H1 (cell line): Measurements from ENCODE around the gene NKAIN2. TPM values are rescaled to one million over a fixed set of nuclear protein-coding genes. Genes with fewer than 3 reads are reported as not detected.

Source experiments
- CTCF ChIA-PET: fragments of 300-600 bp; sonication (Branson Sonifier 250); formaldehyde crosslinking; loops from one replicate; lab custom pipeline; 2021; ENCODE audit not compliant: partially characterized antibody; lab: Charles Lee
- POLR2A ChIA-PET: fragments of 300-600 bp; sonication (Branson Sonifier 250); formaldehyde crosslinking; loops from one replicate; lab custom pipeline; 2021; ENCODE audit warnings: inconsistent platforms; ENCODE audit not compliant: partially characterized antibody; lab: Charles Lee
- DNase-seq, 2 experiments: peaks; one replicate each; pipeline versions ENCODE4 v3.0.0 to v3.0.0-alpha.2; 2010 to 2022; ENCODE audit warnings: low spot score in 2 of 2, low read depth in 1 of 2, mixed read lengths in 1 of 2
- FAIRE-seq: peaks from 2 replicates; lab custom pipeline; 2011; peaks lifted over from hg19 to GRCh38; lab: Jason Lieb, UNC
- H2AFZ ChIP-seq: 2 replicates; pipeline ENCODE4 v1.8.1; 2012; ENCODE audit warnings: low read length, inconsistent platforms
- H2AK5ac ChIP-seq: 2 replicates; pipeline ENCODE4 v1.6.1; 2013; ENCODE audit warnings: low read depth, low read length
- H2BK120ac ChIP-seq: replicated peaks from 2 replicates; pipeline ENCODE3; 2013; ENCODE audit warnings: low read depth, low read length, inconsistent platforms
- H2BK12ac ChIP-seq: 2 replicates; pipeline ENCODE4 v1.6.1; 2013; ENCODE audit warnings: low read depth, low read length
- H2BK15ac ChIP-seq: 2 replicates; pipeline ENCODE4 v1.6.1; 2013; ENCODE audit warnings: low read length
- H2BK20ac ChIP-seq: 2 replicates; pipeline ENCODE4 v1.6.1; 2013; ENCODE audit warnings: low read length
- H2BK5ac ChIP-seq: 2 replicates; pipeline ENCODE4 v1.6.1; 2013; ENCODE audit warnings: low read depth, low read length
- H3K14ac ChIP-seq: 2 replicates; pipeline ENCODE4 v1.6.1; 2013; ENCODE audit warnings: inconsistent platforms; ENCODE audit not compliant: insufficient read length
- H3K18ac ChIP-seq: 2 replicates; pipeline ENCODE4 v1.6.1; 2013; ENCODE audit warnings: low read length; ENCODE audit errors: extremely low read depth
- H3K23ac ChIP-seq: 2 replicates; pipeline ENCODE4 v1.6.1; 2013; ENCODE audit warnings: inconsistent platforms; ENCODE audit not compliant: insufficient read length
- H3K23me2 ChIP-seq: 2 replicates; pipeline ENCODE4 v1.6.1; 2013; ENCODE audit warnings: low read depth, low read length
- H3K27ac ChIP-seq: 2 replicates; pipeline ENCODE4 v1.6.1; 2011; ENCODE audit warnings: low read depth, low read length, inconsistent platforms
- H3K27me3 ChIP-seq, 4 experiments: replicated peaks in 1 of 4; 1 replicate in 1 of 4; 2 replicates in 3 of 4; pipeline versions ENCODE4 v1.6.1 to v1.8.1; 2011 to 2013; ENCODE audit warnings: low read length in 3 of 4, mild to moderate bottlenecking in 3 of 4, inconsistent platforms in 2 of 4, mixed read lengths in 2 of 4, moderate library complexity in 1 of 4; ENCODE audit not compliant: control insufficient read depth in 3 of 4, insufficient read depth in 3 of 4; ENCODE audit errors: extremely low read depth in 1 of 4
- H3K36me3 ChIP-seq, 4 experiments: 2 replicates each; pipeline versions ENCODE4 v1.6.1 to v1.8.1; 2011 to 2013; ENCODE audit warnings: mild to moderate bottlenecking in 4 of 4, low read length in 3 of 4, moderate library complexity in 2 of 4, control low read depth in 1 of 4, inconsistent platforms in 1 of 4; ENCODE audit not compliant: insufficient read depth in 4 of 4, control insufficient read depth in 2 of 4
- H3K4ac ChIP-seq: replicated peaks from 2 replicates; pipeline ENCODE3; 2013; ENCODE audit warnings: low read length, low read depth, mixed read lengths, inconsistent platforms; ENCODE audit not compliant: insufficient read length
- H3K4me1 ChIP-seq, 4 experiments: replicated peaks in 1 of 4; 1 replicate in 1 of 4; 2 replicates in 3 of 4; pipeline versions ENCODE4 v1.6.1 to v1.8.1; 2011 to 2013; ENCODE audit warnings: low read length in 3 of 4, inconsistent platforms in 2 of 4, mixed read lengths in 1 of 4; ENCODE audit not compliant: insufficient read depth in 4 of 4, control insufficient read depth in 3 of 4
- H3K4me2 ChIP-seq, 2 experiments: 2 replicates each; pipeline versions ENCODE4 v1.6.1 to v1.8.1; 2011 to 2013; ENCODE audit warnings: low read depth in 2 of 2, low read length in 2 of 2, control low read depth in 1 of 2, inconsistent platforms in 1 of 2, mild to moderate bottlenecking in 1 of 2; ENCODE audit not compliant: insufficient read depth in 1 of 2
- H3K4me3 ChIP-seq, 4 experiments: fragments of 200-600, 300-600 bp in 1 of 4; sonication (generic), shearing (Covaris generic), sonication (Bioruptor Twin) in 1 of 4; 2 replicates each; pipeline versions ENCODE4 v1.5.1 to v1.8.1; 2011 to 2016; ENCODE audit warnings: low read length in 4 of 4, low read depth in 3 of 4, control low read depth in 2 of 4, inconsistent platforms in 2 of 4, mild to moderate bottlenecking in 2 of 4, mixed read lengths in 1 of 4, moderate library complexity in 1 of 4; ENCODE audit not compliant: insufficient read depth in 2 of 4; ENCODE audit errors: extremely low read depth in 1 of 4
- H3K56ac ChIP-seq: replicated peaks from 2 replicates; pipeline ENCODE3; 2013; ENCODE audit warnings: low read depth, mild to moderate bottlenecking, mixed read lengths, low read length, inconsistent platforms; ENCODE audit not compliant: insufficient read length
- H3K79me1 ChIP-seq: 2 replicates; pipeline ENCODE4 v1.6.1; 2013; ENCODE audit warnings: low read depth, low read length, control low read depth
- H3K79me2 ChIP-seq, 2 experiments: 2 replicates each; pipeline versions ENCODE4 v1.6.1 to v1.8.1; 2012 to 2013; ENCODE audit warnings: low read length in 2 of 2, mild to moderate bottlenecking in 2 of 2, inconsistent platforms in 1 of 2; ENCODE audit not compliant: insufficient read depth in 2 of 2, control insufficient read depth in 1 of 2
- H3K9ac ChIP-seq, 4 experiments: replicated peaks in 1 of 4; 1 replicate in 1 of 4; 2 replicates in 3 of 4; pipeline versions ENCODE4 v1.6.1 to v1.8.1; 2011 to 2013; ENCODE audit warnings: low read depth in 3 of 4, low read length in 3 of 4, control low read depth in 2 of 4, mild to moderate bottlenecking in 2 of 4, moderate library complexity in 2 of 4, inconsistent platforms in 1 of 4; ENCODE audit errors: extremely low read depth in 1 of 4
- H3K9me3 ChIP-seq, 2 experiments: 2 replicates each; pipeline versions ENCODE4 v1.6.1 to v1.8.1; 2012 to 2013; ENCODE audit warnings: mild to moderate bottlenecking in 2 of 2, moderate library complexity in 2 of 2, control low read depth in 1 of 2, inconsistent platforms in 1 of 2, low read depth in 1 of 2, low read length in 1 of 2, mixed read lengths in 1 of 2; ENCODE audit not compliant: insufficient read depth in 2 of 2
- H4K20me1 ChIP-seq, 2 experiments: replicated peaks in 1 of 2; 2 replicates each; pipeline versions ENCODE3 to v1.8.1; 2011 to 2013; ENCODE audit warnings: inconsistent platforms in 2 of 2, low read length in 2 of 2, mild to moderate bottlenecking in 1 of 2; ENCODE audit not compliant: insufficient read depth in 2 of 2, control insufficient read depth in 1 of 2
- H4K5ac ChIP-seq: 2 replicates; pipeline ENCODE4 v1.6.1; 2013; ENCODE audit warnings: low read length, low read depth, mixed read lengths, inconsistent platforms; ENCODE audit not compliant: insufficient read length
- H4K8ac ChIP-seq: 2 replicates; pipeline ENCODE4 v1.8.0; 2013; ENCODE audit warnings: mild to moderate bottlenecking, moderate library complexity, low read length, inconsistent platforms; ENCODE audit not compliant: insufficient read depth; ENCODE audit errors: extremely low read depth
- H4K91ac ChIP-seq: replicated peaks from 2 replicates; pipeline ENCODE3; 2013; ENCODE audit warnings: low read length, mixed read lengths, inconsistent platforms; ENCODE audit not compliant: insufficient read length
- NANOG ChIP-seq: IDR thresholded peaks from 2 replicates; pipeline ENCODE4 v1.6.1; 2011; ENCODE audit warnings: low read length, low read depth, mild to moderate bottlenecking, inconsistent platforms; ENCODE audit not compliant: insufficient read depth, poor library complexity, severe bottlenecking
- WGBS, 2 experiments: shearing (Covaris generic) in 1 of 2; methylation state at CpG; one replicate each; pipeline versions ENCODE4 v1.1.6 to v1.1.7; 2013 to 2015; ENCODE audit warnings: low lambda C conversion rate in 2 of 2, mixed read lengths in 2 of 2, inconsistent platforms in 1 of 2, low coverage in 1 of 2, missing lambda C conversion rate in 1 of 2; ENCODE audit not compliant: insufficient replicate concordance in 2 of 2, insufficient coverage in 1 of 2, insufficient read length in 1 of 2; ENCODE audit errors: extremely low coverage in 1 of 2, missing lambda C conversion rate in 1 of 2; 5-methylcytosine and 5-hydroxymethylcytosine counted together
- polyA plus RNA-seq, 7 experiments: library from polyadenylated mRNA; depleted of rRNA in 3 of 7; stranded (reverse) in 5 of 7; unstranded in 2 of 7; fragments of >200 nt in 5 of 7; fragments of 200-250 nt in 2 of 7; gene quantifications; 1 replicate in 5 of 7; 2 replicates in 1 of 7; 4 replicates in 1 of 7; pipeline versions ENCODE4 v1.2.1 to v1.2.3, GENCODE V29; 2011 to 2013; ENCODE audit warnings: missing spikeins in 2 of 7, mixed read lengths in 2 of 7
- total RNA-seq: library from RNA; stranded (reverse); fragmentation: NEBNext Ultra II Directional; extraction: Animal tissue kit (Norgen Biotek cat#: 25700); gene quantifications from 2 replicates; pipeline ENCODE4 v1.2.1, GENCODE V29; 2021
- TF ChIP-seq, protein P1 (sequence below): IDR thresholded peaks from 2 replicates; pipeline ENCODE4 v1.6.1; 2011; ENCODE audit warnings: low read length, improper control_type of control experiment

The NKAIN2 gene
- total and polyA plus RNA-seq, 2 of the 8 experiments (the other 6 are each of a cell fraction or from before 2014, with no cell fraction given) = 0.20 to 0.34 TPM

DNA sequence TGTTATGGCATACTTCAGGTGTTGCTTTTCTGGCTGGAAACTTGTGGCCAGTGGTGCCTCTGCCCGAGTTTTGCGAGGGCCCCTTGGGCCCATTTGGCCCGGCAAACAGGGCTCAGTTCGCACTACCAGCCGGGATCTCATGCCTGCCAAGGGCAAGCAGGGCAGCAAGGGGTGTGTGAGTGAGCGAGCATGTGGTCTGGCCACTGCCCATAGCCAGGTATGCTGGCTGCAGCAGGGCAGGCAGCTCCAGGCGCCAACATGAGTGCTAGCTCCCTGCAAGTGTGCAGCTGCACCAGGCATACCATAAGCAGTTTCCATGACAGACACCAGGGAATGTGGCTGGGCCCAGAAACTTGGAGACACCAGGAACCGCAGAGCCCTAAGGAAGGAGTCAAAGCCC, 389.5 kb downstream of the NKAIN2 start:
- H3K79me1 ChIP-seq = no peaks in the 10 kb centered on the region
- FAIRE-seq = no peak
- H2BK5ac ChIP-seq = no peak overlapping the region
- no peaks in the 10 kb centered on the region for H3K79me2 ChIP-seq
- no peak overlapping the region for H3K4me2 ChIP-seq
- no peaks in the 10 kb centered on the region for H4K20me1 ChIP-seq
- H2AFZ ChIP-seq = no peak overlapping the region
- CTCF ChIA-PET = interaction anchor here (1.2 kb wide), 1 partner anchor 10 kb away, joined by 3 read pairs; no protein-coding TSS in a partner anchor
- H3K14ac ChIP-seq = no peak overlapping the region
- no peak for DNase-seq
- no peaks in the 10 kb centered on the region for H3K36me3 ChIP-seq
- no peak overlapping the region for H3K4ac ChIP-seq
- H3K9me3 ChIP-seq = peaks cover 0 to 4% of the 10 kb centered on the region in 2 experiments; a peak in 1 of 4 replicates
- no peak overlapping the region for H2BK120ac ChIP-seq
- 92% methylated on average over 8 of the region's 8 CpGs; no CpG with 5 or more reads in 1 of the 2 experiments for WGBS, 2 experiments
- H4K91ac ChIP-seq = no peak overlapping the region
- H3K18ac ChIP-seq = no peak overlapping the region
- H3K27ac ChIP-seq = no peak overlapping the region
- H2AK5ac ChIP-seq = no peak overlapping the region
- H2BK12ac ChIP-seq = no peak overlapping the region
- H2BK20ac ChIP-seq = no peak overlapping the region
- H3K27me3 ChIP-seq = no peaks in the 10 kb centered on the region
- H3K56ac ChIP-seq = no peak overlapping the region
- no peak overlapping the region; the same call in 1 of the 2 replicates for H4K8ac ChIP-seq
- no peak overlapping the region for H3K4me3 ChIP-seq
- TF ChIP-seq NANOG = no peak
- TF ChIP-seq, protein P1, sequence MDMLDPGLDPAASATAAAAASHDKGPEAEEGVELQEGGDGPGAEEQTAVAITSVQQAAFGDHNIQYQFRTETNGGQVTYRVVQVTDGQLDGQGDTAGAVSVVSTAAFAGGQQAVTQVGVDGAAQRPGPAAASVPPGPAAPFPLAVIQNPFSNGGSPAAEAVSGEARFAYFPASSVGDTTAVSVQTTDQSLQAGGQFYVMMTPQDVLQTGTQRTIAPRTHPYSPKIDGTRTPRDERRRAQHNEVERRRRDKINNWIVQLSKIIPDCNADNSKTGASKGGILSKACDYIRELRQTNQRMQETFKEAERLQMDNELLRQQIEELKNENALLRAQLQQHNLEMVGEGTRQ = no peak
- H3K4me1 ChIP-seq = peaks cover 0 to 7% (median 0%) of the 10 kb centered on the region in 4 experiments; a peak in 2 of 7 replicates
- H3K23ac ChIP-seq = no peak overlapping the region
- no peak overlapping the region for H2BK15ac ChIP-seq
- H4K5ac ChIP-seq = no peak overlapping the region
- POLR2A ChIA-PET = no interaction called here
- no peak overlapping the region for H3K9ac ChIP-seq
- H3K23me2 ChIP-seq = no peaks in the 10 kb centered on the region
